Measurements from ENCODE around the gene LRFN4.

LRFN4 gene

DNA sequence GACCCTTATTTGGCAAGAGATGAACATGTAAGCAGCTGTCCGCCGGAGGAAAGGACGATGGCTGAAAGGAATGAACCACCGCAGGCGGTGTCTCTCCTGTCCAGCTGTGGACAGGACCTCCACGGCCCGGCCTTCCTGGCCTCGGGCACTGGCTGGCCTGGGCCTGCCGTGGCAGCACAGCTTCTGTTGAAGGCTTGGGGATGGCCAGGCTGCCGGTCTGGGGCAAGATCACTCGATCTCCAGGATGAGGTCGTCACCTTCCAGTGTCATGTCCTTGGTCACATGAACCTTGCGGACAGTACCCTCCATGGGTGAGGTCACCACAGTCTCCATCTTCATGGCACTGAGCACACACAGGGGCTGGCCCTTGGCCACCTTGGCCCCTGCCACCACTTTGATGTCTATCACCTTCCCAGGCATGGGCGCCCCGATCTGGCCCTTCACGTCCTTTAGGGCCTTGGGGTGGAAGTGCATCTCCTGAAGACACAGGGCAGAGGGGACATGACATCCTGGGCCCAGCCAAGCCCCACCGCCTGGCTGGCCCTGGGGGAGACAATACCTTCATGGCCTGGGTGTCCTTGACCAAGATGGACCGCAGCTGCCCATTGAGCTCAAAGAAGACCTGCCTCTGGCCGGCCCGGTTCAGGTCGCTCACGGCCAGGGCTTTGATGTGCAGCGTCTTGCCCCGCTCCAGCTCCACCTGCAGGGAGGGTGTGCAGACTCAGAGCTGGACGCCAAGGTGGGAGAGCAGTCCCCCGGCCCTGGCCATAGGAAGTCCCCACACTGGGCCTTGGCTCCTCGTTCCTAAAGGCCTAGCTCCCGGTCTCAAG is 8.0 kb upstream of the LRFN4 start:
- no peaks in the 10 kb centered on the region for H3K27me3 ChIP-seq (ENCODE audit: control insufficient read depth, insufficient read depth, low read length)
- H3K4me3 ChIP-seq (ENCODE audit: low read depth, low read length): no peak overlapping the region
- H3K27ac ChIP-seq: no peak overlapping the region
- H3K9me3 ChIP-seq (ENCODE audit: control insufficient read depth, low read length): no peaks in the 10 kb centered on the region
- TF ChIP-seq CTCF (IDR thresholded peaks at IDR 0.05): no peak
- no peaks in the 10 kb centered on the region for H3K79me2 ChIP-seq
- no peaks in the 10 kb centered on the region for H3K36me3 ChIP-seq (ENCODE audit: control insufficient read depth, insufficient read depth, low read length)
- H3K4me1 ChIP-seq: no peaks in the 10 kb centered on the region
- H3K9ac ChIP-seq: no peak overlapping the region
- no peak overlapping the region for H2AFZ ChIP-seq
- no peak overlapping the region for H3K4me2 ChIP-seq (ENCODE audit: low read length)

DNA sequence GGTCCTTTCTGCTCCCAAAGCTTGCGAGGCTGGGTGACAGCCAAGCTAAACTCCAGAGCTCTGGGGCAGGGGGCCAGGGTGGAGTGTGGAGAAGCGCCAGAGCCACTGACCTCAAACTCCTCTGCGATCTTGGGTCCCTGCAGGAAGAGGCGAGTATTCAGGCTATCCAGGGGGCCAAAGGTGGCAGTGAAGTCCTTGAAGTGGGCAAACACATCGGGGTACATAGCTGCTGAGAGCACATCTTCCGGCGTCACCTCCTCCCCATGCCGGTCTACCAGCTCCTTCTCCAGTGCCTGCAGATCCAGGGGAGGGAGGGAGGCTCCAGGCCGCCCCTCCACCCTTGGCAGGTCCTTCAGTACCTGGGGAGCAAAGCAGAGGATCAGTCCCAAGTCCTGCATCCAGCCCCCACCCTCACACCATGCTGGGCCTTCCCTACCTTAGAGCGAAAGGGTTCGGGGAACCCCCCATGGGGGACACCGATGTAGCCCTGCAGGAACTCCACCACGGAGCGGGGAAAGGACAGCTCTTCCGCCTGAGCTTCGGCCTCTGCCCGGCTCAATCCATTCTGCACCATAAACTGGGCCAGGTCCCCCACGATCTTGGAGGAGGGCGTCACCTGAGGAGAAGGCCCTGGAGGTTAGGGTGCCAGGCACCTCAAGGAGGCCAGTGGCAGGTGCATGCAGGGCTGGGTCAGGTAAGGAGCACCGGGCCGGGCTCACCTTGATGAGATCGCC is 7.2 kb upstream of the LRFN4 start:
- Histone ChIP-seq H3K9me3 (ENCODE audit: control insufficient read depth, low read length) (no peaks in the 10 kb centered on the region), H3K4me1 (no peaks in the 10 kb centered on the region), H3K36me3 (ENCODE audit: control insufficient read depth, insufficient read depth, low read length) (no peaks in the 10 kb centered on the region), H3K4me3 (ENCODE audit: low read depth, low read length) (no peak overlapping the region), H3K9ac (no peak overlapping the region), H3K4me2 (ENCODE audit: low read length) (no peak overlapping the region), H3K79me2 (no peaks in the 10 kb centered on the region), H3K27me3 (ENCODE audit: control insufficient read depth, insufficient read depth, low read length) (no peaks in the 10 kb centered on the region), H2AFZ (no peak overlapping the region), H3K27ac (no peak overlapping the region)
- TF ChIP-seq CTCF (IDR thresholded peaks at IDR 0.05): no peak

DNA sequence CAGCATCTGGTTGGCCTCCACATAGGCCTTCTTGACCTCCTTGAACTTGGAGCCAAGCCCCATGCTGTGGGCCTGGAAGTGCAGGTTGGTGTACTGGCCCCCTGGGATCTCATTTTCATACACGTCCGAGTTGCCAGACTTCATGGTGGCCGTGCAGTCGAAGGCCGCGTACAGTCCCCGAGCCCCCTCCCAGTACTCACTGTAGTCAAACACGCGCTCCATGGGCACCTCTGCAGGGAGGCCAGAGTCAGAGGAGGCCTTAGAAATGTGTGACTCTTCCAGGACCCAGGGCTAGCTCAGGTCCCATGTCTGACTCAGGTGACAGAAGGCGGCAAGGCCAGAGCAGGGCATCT is 6.7 kb upstream of the LRFN4 start:
- H3K4me2 ChIP-seq (ENCODE audit: low read length): no peak overlapping the region
- no peak overlapping the region for H3K9ac ChIP-seq
- no peak overlapping the region for H2AFZ ChIP-seq
- no peaks in the 10 kb centered on the region for H3K27me3 ChIP-seq (ENCODE audit: control insufficient read depth, insufficient read depth, low read length)
- no peaks in the 10 kb centered on the region for H3K36me3 ChIP-seq (ENCODE audit: control insufficient read depth, insufficient read depth, low read length)
- no peak overlapping the region for H3K27ac ChIP-seq
- TF ChIP-seq CTCF (IDR thresholded peaks at IDR 0.05): no peak
- H3K4me3 ChIP-seq (ENCODE audit: low read depth, low read length): no peak overlapping the region
- H3K4me1 ChIP-seq: no peaks in the 10 kb centered on the region
- H3K9me3 ChIP-seq (ENCODE audit: control insufficient read depth, low read length): no peaks in the 10 kb centered on the region
- no peaks in the 10 kb centered on the region for H3K79me2 ChIP-seq

- Histone ChIP-seq H3K9me3 (ENCODE audit: control insufficient read depth, low read length) (no peaks in the 10 kb centered on the region), H3K4me3 (ENCODE audit: low read depth, low read length) (no peak overlapping the region), H3K4me1 (no peaks in the 10 kb centered on the region), H3K79me2 (no peaks in the 10 kb centered on the region), H3K9ac (no peak overlapping the region), H2AFZ (no peak overlapping the region), H3K27me3 (ENCODE audit: control insufficient read depth, insufficient read depth, low read length) (no peaks in the 10 kb centered on the region), H3K27ac (no peak overlapping the region), H3K36me3 (ENCODE audit: control insufficient read depth, insufficient read depth, low read length) (no peaks in the 10 kb centered on the region), H3K4me2 (ENCODE audit: low read length) (no peak overlapping the region)
- TF ChIP-seq CTCF (IDR thresholded peaks at IDR 0.05): no peak
Measured at GRCh38 chr11:66850588-66851238, 6.2 kb upstream of the LRFN4 start.
